WTC11 (cell line): Measurements from ENCODE around the gene NACA. TPM values are rescaled to one million over a fixed set of nuclear protein-coding genes. Genes with fewer than 3 reads are reported as not detected.
"Not testable (repeated sequence)": the region's sequence is repeated elsewhere in the genome, so short reads cannot be mapped to it uniquely, and the experiment has no call there.

Source experiments
- ATAC-seq: fragments of 200-7000 bp; cut with Tn5 transposase; 2 replicates; pipeline ENCODE4 v1.10.0; 2021; ENCODE audit warnings: mild to moderate bottlenecking, moderate library complexity
- CTCF ChIA-PET: fragments of 300-600 bp; sonication (Branson Sonifier 250); formaldehyde crosslinking; loops from one replicate; lab custom pipeline; 2021; ENCODE audit warnings: antibody characterized with exemption; lab: Charles Lee
- POLR2A ChIA-PET: fragments of 350-600 bp; sonication (Branson Sonifier 250); formaldehyde crosslinking; loops from one replicate; lab custom pipeline; 2021; ENCODE audit warnings: antibody characterized with exemption; lab: Charles Lee
- DNase-seq: peaks from one replicate; pipeline ENCODE4 v3.0.0; 2021; ENCODE audit warnings: low spot score
- H3K27ac Mint-ChIP-seq: 2 replicates; pipeline ENCODE4 v1.8.0; 2021; ENCODE audit warnings: mixed read lengths
- H3K27me3 Mint-ChIP-seq: 2 replicates; pipeline ENCODE4 v1.8.0; 2021; ENCODE audit warnings: low read depth, mild to moderate bottlenecking, moderate library complexity, mixed read lengths
- H3K36me3 Mint-ChIP-seq: 2 replicates; pipeline ENCODE4 v1.8.0; 2021; ENCODE audit warnings: mixed read lengths
- H3K4me1 Mint-ChIP-seq: 2 replicates; pipeline ENCODE4 v1.8.0; 2022; ENCODE audit warnings: mixed read lengths
- H3K4me3 Mint-ChIP-seq: 2 replicates; pipeline ENCODE4 v1.8.0; 2021; ENCODE audit warnings: mild to moderate bottlenecking, moderate library complexity, mixed read lengths
- H3K9me3 Mint-ChIP-seq: 2 replicates; pipeline ENCODE4 v1.8.0; 2021; ENCODE audit warnings: mixed read lengths
- AR ChIP-seq: fragments of 250-450 bp; sonication (Bioruptor Pico); IDR thresholded peaks from 2 replicates; pipeline ENCODE4 v1.9.0; 2021; ENCODE audit warnings: mild to moderate bottlenecking
- ARID4B ChIP-seq: sonication (generic); formaldehyde crosslinking; IDR thresholded peaks from 2 replicates; pipeline ENCODE4 v1.8.0; 2023; ENCODE audit warnings: missing genetic modification reagents, mild to moderate bottlenecking, borderline replicate concordance
- E2F1 ChIP-seq: sonication (generic); formaldehyde crosslinking; IDR thresholded peaks from 2 replicates; pipeline ENCODE4 v1.8.0; 2022; ENCODE audit warnings: mild to moderate bottlenecking, missing genetic modification reagents
- FOXP4 ChIP-seq: sonication (generic); formaldehyde crosslinking; IDR thresholded peaks from 2 replicates; pipeline ENCODE4 v1.8.0; 2022; ENCODE audit warnings: mild to moderate bottlenecking, missing genetic modification reagents
- HMGXB4 ChIP-seq: sonication (generic); formaldehyde crosslinking; IDR thresholded peaks from 2 replicates; pipeline ENCODE4 v1.8.1; 2023; ENCODE audit warnings: mild to moderate bottlenecking, moderate library complexity, missing genetic modification reagents
- MAX ChIP-seq: sonication (generic); formaldehyde crosslinking; IDR thresholded peaks from 2 replicates; pipeline ENCODE4 v1.8.0; 2022; ENCODE audit warnings: mild to moderate bottlenecking, missing genetic modification reagents
- NFE2L1 ChIP-seq: sonication (generic); formaldehyde crosslinking; IDR thresholded peaks from 2 replicates; pipeline ENCODE4 v1.8.1; 2023; ENCODE audit warnings: missing genetic modification reagents
- TP53 ChIP-seq: sonication (generic); formaldehyde crosslinking; IDR thresholded peaks from 2 replicates; pipeline ENCODE4 v1.8.1; 2023; ENCODE audit warnings: mild to moderate bottlenecking, missing genetic modification reagents
- USF1 ChIP-seq: sonication (generic); formaldehyde crosslinking; IDR thresholded peaks from 2 replicates; pipeline ENCODE4 v1.8.0; 2022; ENCODE audit warnings: mild to moderate bottlenecking, missing genetic modification reagents
- ZNF138 ChIP-seq: sonication (generic); formaldehyde crosslinking; conservative IDR thresholded peaks from 2 replicates; pipeline ENCODE4 v1.8.1; 2022; ENCODE audit warnings: mild to moderate bottlenecking, moderate library complexity, missing genetic modification reagents
- ZNF425 ChIP-seq: fragments of 250-450 bp; sonication (Bioruptor Pico); conservative IDR thresholded peaks from 2 replicates; pipeline ENCODE4 v1.9.0; 2021; ENCODE audit warnings: mild to moderate bottlenecking
- total RNA-seq: library from RNA; stranded (reverse); gene quantifications from 3 replicates; pipeline ENCODE4 v1.2.3, GENCODE V29; 2021

NACA gene
- total RNA-seq, 1 experiment from 2014 or later: 987 TPM

GRCh38 chr12:56751712-56752598 is 26.9 kb upstream of the NACA start, which contains the start of gene PRIM1 (continued):
- TF ChIP-seq ZNF425 (CRISPR knock-in tag): 0 out of 2 replicates have a peak, but pooled peaks have one; percentile 11
- TF ChIP-seq HMGXB4 (CRISPR knock-in tag): no peak
- TF ChIP-seq E2F1 (CRISPR knock-in tag): peak; percentile 73; the same call in 1 of the 2 replicates
- TF ChIP-seq MAX (CRISPR knock-in tag): peak; percentile 80
- TF ChIP-seq AR (CRISPR knock-in tag): peak; percentile 18; the same call in 1 of the 2 replicates
- TF ChIP-seq USF1 (CRISPR knock-in tag): peak; percentile 61; the same call in 1 of the 2 replicates
- TF ChIP-seq TP53 (CRISPR knock-in tag): no peak
- no peak for TF ChIP-seq ZNF138
- 0 out of 2 replicates have a peak, but pooled peaks have one; percentile 45 for TF ChIP-seq FOXP4 (CRISPR knock-in tag)
- no peak for TF ChIP-seq NFE2L1 (CRISPR knock-in tag)
- 0 out of 2 replicates have a peak, but pooled peaks have one; percentile 59 for TF ChIP-seq ARID4B (CRISPR knock-in tag)
- TF ChIP-seq, all 79 proteins: peak for 12

- Mint-ChIP-seq H3K4me1 (peaks cover 17% of the 10 kb centered on the region), H3K36me3 (peaks cover 45% of the 10 kb centered on the region), H3K4me3 (peak overlapping the region; percentile 92)
- not testable (repeated sequence) for H3K27ac Mint-ChIP-seq, H3K27me3 Mint-ChIP-seq, ATAC-seq, H3K9me3 Mint-ChIP-seq, DNase-seq
- ChIA-PET POLR2A (interaction anchor here (0.9 kb wide), 1 partner anchor 8 kb away, joined by 3 read pairs; no protein-coding TSS in a partner anchor), CTCF (interaction anchor here (1.5 kb wide), 1 partner anchor 251 kb away, joined by 4 read pairs; no protein-coding TSS in a partner anchor)
These were observed 25.5 kb upstream of the NACA start for GRCh38 chr12:56750596-56750995.
